SK-N-SH (cell line): Measurements from ENCODE around the gene TEKT1.

Source experiments
- CTCF ChIP-seq: fragments of 200-600 bp; sonication (generic); IDR thresholded peaks from 2 replicates; pipeline ENCODE4 v1.6.1; 2017; ENCODE audit warnings: antibody characterized with exemption, mild to moderate bottlenecking, moderate library complexity
- FOXM1 ChIP-seq: IDR thresholded peaks from 2 replicates; pipeline ENCODE4 v1.4.0; 2012; ENCODE audit warnings: low read depth, mild to moderate bottlenecking
- GABPA ChIP-seq: IDR thresholded peaks from 2 replicates; pipeline ENCODE4 v1.4.0; 2012; ENCODE audit warnings: low read depth, mild to moderate bottlenecking
- USF1 ChIP-seq: IDR thresholded peaks from 2 replicates; pipeline ENCODE4 v1.4.0; 2012; ENCODE audit warnings: low read depth, borderline replicate concordance

GRCh38 chr17:6843241-6843880 is 11.8 kb upstream of the TEKT1 start:
- TF ChIP-seq FOXM1 (no peak), CTCF (peak; percentile 74), USF1 (no peak), GABPA (no peak)
